Colonic mucosa (tissue), 4 donors: ENCODE results near the gene B4GALT2. TPM values are rescaled to one million over a fixed set of nuclear protein-coding genes. Genes with fewer than 3 reads are reported as not detected.
A peak's percentile ranks its signal among the peaks of the same experiment; 100 is the strongest.

Source experiments
- DNase-seq: peaks from one replicate; pipeline ENCODE4 v3.0.0-alpha.2; 2020
- H3K27ac ChIP-seq: fragments of 200-600 bp; one replicate; pipeline ENCODE4 v1.8.0; 2021
- H3K27me3 ChIP-seq: fragments of 200-600 bp; one replicate; pipeline ENCODE4 v1.8.0; 2021
- H3K36me3 ChIP-seq: fragments of 200-600 bp; one replicate; pipeline ENCODE4 v1.8.0; 2021
- H3K4me1 ChIP-seq: fragments of 200-600 bp; one replicate; pipeline ENCODE4 v1.8.0; 2021; ENCODE audit warnings: mild to moderate bottlenecking
- H3K4me3 ChIP-seq: fragments of 200-600 bp; one replicate; pipeline ENCODE4 v1.8.0; 2021
- H3K9ac ChIP-seq, 2 donors: one replicate each; pipeline ENCODE4 v1.7.0; 2013; ENCODE audit warnings: control low read depth in 2 of 2, low read depth in 2 of 2, low read length in 2 of 2
- H3K9me3 ChIP-seq: fragments of 200-600 bp; one replicate; pipeline ENCODE4 v1.8.0; 2021
- intact Hi-C: fragments of 100-400 bp; cut with DNase I; formaldehyde crosslinking; loops from one replicate; pipeline ENCODE4 v1.14.1; 2022
- total RNA-seq, 2 donors: library from RNA; stranded (reverse); fragmentation: NEBNext Ultra II Directional in 1 of 2; extraction: Animal tissue kit (Norgen Biotek cat#: 25700) in 1 of 2; gene quantifications; one replicate each; pipeline ENCODE4 v1.2.1, GENCODE V29; 2021
- TF ChIP-seq, protein P1 (sequence below): fragments of 200-600 bp; IDR thresholded peaks from one replicate; pipeline ENCODE4 v1.8.0; 2022; ENCODE audit warnings: antibody characterized with exemption, mild to moderate bottlenecking
- donor health status: healthy.
- donor health status: DM: no; HTN: no; CAD: no.
- donor health status: DM: no; HTN: no; CAD: no.

The B4GALT2 gene
- total RNA-seq, 2 donors from 2014 or later = 26.6 to 38.5 TPM

- no peaks in the 10 kb centered on the region for H3K9me3 ChIP-seq
- no peak overlapping the region for H3K27ac ChIP-seq
- H3K4me3 ChIP-seq = no peak overlapping the region
- H3K36me3 ChIP-seq = no peaks in the 10 kb centered on the region
- TF ChIP-seq, protein P1, sequence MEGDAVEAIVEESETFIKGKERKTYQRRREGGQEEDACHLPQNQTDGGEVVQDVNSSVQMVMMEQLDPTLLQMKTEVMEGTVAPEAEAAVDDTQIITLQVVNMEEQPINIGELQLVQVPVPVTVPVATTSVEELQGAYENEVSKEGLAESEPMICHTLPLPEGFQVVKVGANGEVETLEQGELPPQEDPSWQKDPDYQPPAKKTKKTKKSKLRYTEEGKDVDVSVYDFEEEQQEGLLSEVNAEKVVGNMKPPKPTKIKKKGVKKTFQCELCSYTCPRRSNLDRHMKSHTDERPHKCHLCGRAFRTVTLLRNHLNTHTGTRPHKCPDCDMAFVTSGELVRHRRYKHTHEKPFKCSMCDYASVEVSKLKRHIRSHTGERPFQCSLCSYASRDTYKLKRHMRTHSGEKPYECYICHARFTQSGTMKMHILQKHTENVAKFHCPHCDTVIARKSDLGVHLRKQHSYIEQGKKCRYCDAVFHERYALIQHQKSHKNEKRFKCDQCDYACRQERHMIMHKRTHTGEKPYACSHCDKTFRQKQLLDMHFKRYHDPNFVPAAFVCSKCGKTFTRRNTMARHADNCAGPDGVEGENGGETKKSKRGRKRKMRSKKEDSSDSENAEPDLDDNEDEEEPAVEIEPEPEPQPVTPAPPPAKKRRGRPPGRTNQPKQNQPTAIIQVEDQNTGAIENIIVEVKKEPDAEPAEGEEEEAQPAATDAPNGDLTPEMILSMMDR = no peak
- no peak overlapping the region for H3K9ac ChIP-seq
- intact Hi-C loops = no loop called here
- H3K4me1 ChIP-seq = peaks cover 12% of the 10 kb centered on the region
- no peak for DNase-seq
- H3K27me3 ChIP-seq = no peaks in the 10 kb centered on the region
Observed at GRCh38 chr1:43971336-43971980, 7.6 kb upstream of the B4GALT2 start.

- Histone ChIP-seq H3K27ac (peak overlapping the region; percentile 78), H3K9ac (peak overlapping the region; percentile 77 to 91), H3K4me1 (peaks cover 23% of the 10 kb centered on the region), H3K9me3 (no peaks in the 10 kb centered on the region), H3K4me3 (peak overlapping the region; percentile 82), H3K27me3 (no peaks in the 10 kb centered on the region), H3K36me3 (no peaks in the 10 kb centered on the region)
- TF ChIP-seq, protein P1 = no peak
- intact Hi-C loops = no loop called here
- no peak for DNase-seq
Observed at GRCh38 chr1:43973981-43974442, 5.0 kb upstream of the B4GALT2 start.

- Histone ChIP-seq H3K9ac (peak within 1 kb of the TSS; percentile 91 to 97), H3K27me3 (no peaks in the 10 kb centered on the region)
- TF ChIP-seq, protein P1 = no peak
Observed at GRCh38 chr1:43974443-43975248, 4.4 kb upstream of the B4GALT2 start, which contains the start of gene ATP6V0B. TSS of gene ATP6V0B (plus strand) at chr1:43974960. CDS start at chr1:43975041, 81 bp downstream.

DNA sequence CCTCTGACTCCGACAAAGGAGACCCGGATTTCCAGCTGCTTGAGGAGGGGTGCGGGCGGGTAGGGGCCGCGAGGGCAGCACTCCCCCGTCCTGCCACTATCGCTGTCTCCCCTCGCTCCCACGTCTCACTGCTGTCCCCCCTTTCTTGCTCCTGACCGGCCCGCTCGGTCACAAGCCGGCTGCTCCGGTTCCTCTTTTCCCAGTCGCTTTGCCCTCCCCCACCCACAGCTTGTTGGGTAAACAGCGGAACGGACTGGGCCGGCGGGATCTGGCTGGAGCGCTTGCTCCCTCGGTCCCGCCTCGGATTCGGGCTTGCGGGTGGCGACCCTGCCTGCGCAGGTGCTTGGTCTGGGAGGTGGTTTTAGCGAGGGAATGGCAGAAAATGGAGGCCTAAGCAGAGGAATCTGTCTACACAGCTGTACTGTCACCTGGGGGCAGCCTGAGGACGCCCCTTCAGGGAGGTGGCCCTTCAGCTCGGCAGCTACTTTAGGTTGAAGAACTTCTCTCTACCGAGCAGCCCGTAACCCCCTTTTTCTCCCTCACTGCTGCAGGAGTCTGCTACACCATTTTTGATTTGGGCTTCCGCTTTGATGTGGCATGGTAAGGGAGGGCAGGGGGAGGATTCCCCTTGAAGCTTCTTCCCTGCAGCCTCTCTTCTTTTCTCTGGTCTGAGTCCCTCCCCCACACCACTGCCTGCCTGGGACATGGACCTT, 3.6 kb upstream of the B4GALT2 start:
- Histone ChIP-seq H3K36me3 (no peaks in the 10 kb centered on the region), H3K4me1 (peaks cover 29% of the 10 kb centered on the region), H3K9ac (peak overlapping the region; percentile 91 to 97), H3K9me3 (no peaks in the 10 kb centered on the region), H3K27me3 (no peaks in the 10 kb centered on the region), H3K4me3 (peak overlapping the region; percentile 82), H3K27ac (peak overlapping the region; percentile 78)
- intact Hi-C loops = no loop called here
- TF ChIP-seq, protein P1 = no peak
- peak; percentile 84 for DNase-seq

More at GRCh38 chr1:43974443-43975248, 4.4 kb upstream of the B4GALT2 start, which contains the start of gene ATP6V0B:
- Histone ChIP-seq H3K4me3 (peak within 1 kb of the TSS; percentile 82), H3K4me1 (peaks cover 23% of the 10 kb centered on the region), H3K9me3 (no peaks in the 10 kb centered on the region), H3K36me3 (no peaks in the 10 kb centered on the region), H3K27ac (peak within 1 kb of the TSS; percentile 78)
- intact Hi-C loops = no loop called here
- peak; percentile 98 for DNase-seq

- Histone ChIP-seq H3K9me3 (no peaks in the 10 kb centered on the region), H3K4me3 (peak overlapping the region; percentile 82), H3K4me1 (peaks cover 27% of the 10 kb centered on the region), H3K9ac (peak overlapping the region; percentile 91 to 97), H3K27ac (peak overlapping the region; percentile 78), H3K36me3 (no peaks in the 10 kb centered on the region), H3K27me3 (no peaks in the 10 kb centered on the region)
- no peak for DNase-seq
- intact Hi-C loops = no loop called here
- TF ChIP-seq, protein P1 = no peak
Observed at GRCh38 chr1:43976045-43976444, 3.0 kb upstream of the B4GALT2 start.
